Gastroesophageal sphincter (tissue), 4 donors: ENCODE data around the gene VANGL1. TPM values are rescaled to one million over a fixed set of nuclear protein-coding genes. Genes with fewer than 3 reads are reported as not detected.

Source experiments
- ATAC-seq: fragments of 150-250 bp; one replicate; pipeline ENCODE4 v1.9.1; 2016; ENCODE audit warnings: mild to moderate bottlenecking, moderate library complexity
- H3K27ac ChIP-seq, 4 donors: fragments of 200-600 bp; sonication (generic) in 3 of 4; 1 replicate in 3 of 4; 2 replicates in 1 of 4; pipeline ENCODE4 v1.5.1; 2016 to 2019
- H3K27me3 ChIP-seq: fragments of 200-600 bp; sonication (generic); one replicate; pipeline ENCODE4 v1.5.1; 2019
- H3K36me3 ChIP-seq, 2 donors: fragments of 200-600 bp; sonication (generic); one replicate each; pipeline ENCODE4 v1.5.1; 2019; ENCODE audit warnings: control low read depth in 1 of 2
- H3K4me1 ChIP-seq, 3 donors: fragments of 200-600 bp; sonication (generic); 1 replicate in 2 of 3; 2 replicates in 1 of 3; pipeline ENCODE4 v1.5.1; 2016 to 2019; ENCODE audit warnings: control low read depth in 2 of 3
- H3K4me3 ChIP-seq, 2 donors: fragments of 200-600 bp; sonication (generic); one replicate each; pipeline ENCODE4 v1.5.1; 2019; ENCODE audit warnings: mild to moderate bottlenecking in 1 of 2, moderate library complexity in 1 of 2
- H3K9me3 ChIP-seq, 3 donors: fragments of 200-600 bp; sonication (generic); one replicate each; pipeline ENCODE4 v1.5.1; 2017 to 2019; ENCODE audit warnings: control low read depth in 2 of 3
- CTCF ChIP-seq, 4 experiments: fragments of 200-600 bp in 2 of 4; fragments of 450-650 bp in 2 of 4; sonication (generic) in 1 of 4; IDR thresholded peaks; one replicate each; pipeline ENCODE4 v1.5.1; 2017 to 2019; ENCODE audit warnings: antibody characterized with exemption in 4 of 4, mild to moderate bottlenecking in 2 of 4, moderate library complexity in 2 of 4
- EP300 ChIP-seq: sonication (generic); formaldehyde crosslinking; IDR thresholded peaks from one replicate; pipeline ENCODE4 v1.6.1; 2017; ENCODE audit warnings: antibody characterized with exemption, mild to moderate bottlenecking
- POLR2A ChIP-seq, 2 donors: fragments of 450-650 bp; IDR thresholded peaks; one replicate each; pipeline ENCODE4 v1.6.1; 2017; ENCODE audit warnings: antibody characterized with exemption in 2 of 2, mild to moderate bottlenecking in 2 of 2, moderate library complexity in 1 of 2
- POLR2AphosphoS5 ChIP-seq: sonication (generic); formaldehyde crosslinking; IDR thresholded peaks from one replicate; pipeline ENCODE4 v1.6.1; 2017; ENCODE audit warnings: antibody characterized with exemption
- WGBS, 2 donors: methylation state at CpG; one replicate each; pipeline ENCODE4 v1.1.5; 2018; ENCODE audit warnings: low coverage in 1 of 2; 5-methylcytosine and 5-hydroxymethylcytosine counted together
- small RNA-seq, 4 donors: library from RNA; depleted of rRNA; stranded (forward); fragments of <200 nt; gene quantifications; one replicate each; pipeline ENCODE3, GENCODE V24; 2016
- total RNA-seq, 4 donors: library from RNA; depleted of rRNA; stranded (reverse); fragments of >200 nt; gene quantifications; one replicate each; pipeline ENCODE4 v1.1.0, GENCODE V29; 2016

The VANGL1 gene
- total RNA-seq, 4 donors from 2014 or later, result 9.7 to 18.2 (median 12.7) TPM

GRCh38 chr1:115746021-115746690, 104.4 kb downstream of the VANGL1 start:
- ATAC-seq, result no peak
- 64 to 75% methylated on average over 4 to 5 of the region's 5 CpGs for WGBS, 2 donors
- TF ChIP-seq POLR2AphosphoS5, result no peak
- no peak for TF ChIP-seq POLR2A (IDR thresholded peaks at IDR 0.05)
- no peak for TF ChIP-seq CTCF (IDR thresholded peaks at IDR 0.05)
- no peak for TF ChIP-seq EP300
- peak overlapping the region in 1 of 4 donors; percentile 9 for H3K27ac ChIP-seq
- H3K4me1 ChIP-seq, result peaks cover 0 to 34% (median 11%) of the 10 kb centered on the region in 3 donors
- no peak overlapping the region for H3K4me3 ChIP-seq
- no peaks in the 10 kb centered on the region for H3K9me3 ChIP-seq
- peaks cover 0 to 6% of the 10 kb centered on the region in 2 donors for H3K36me3 ChIP-seq
- H3K27me3 ChIP-seq, result no peaks in the 10 kb centered on the region

Small RNA genes lying within 50 kb of the gene (small RNA-seq; reads per million reads assigned to genes)
- gene RF00406 (0 reads per million in 4 donors), gene RN7SL420P (0 reads per million in 4 donors)

Other genes starting within 250 kb of the VANGL1 start
- 100 to 1,000 TPM in 3 of 4 donors, 10 to 100 TPM in 1; 86.2 to 147 (median 133) TPM for gene CASQ2, start 126.7 kb downstream of the VANGL1 start, total RNA-seq
- gene NHLH2, start 199.2 kb downstream of the VANGL1 start, total RNA-seq, result not detected